OCI-M1 (cell line): ENCODE data around the gene TSHZ2.
"Not testable (repeated sequence)": the region's sequence is repeated elsewhere in the genome, so short reads cannot be mapped to it uniquely, and the experiment has no call there.

Source experiments
- DNase-seq: peaks from one replicate; lab custom pipeline; 2025; lab: John Stamatoyannopoulos, UW

Gene TSHZ2

GRCh38 chr20:53316206-53316937, 344.2 kb downstream of the TSHZ2 start:
- DNase-seq = no peak

GRCh38 chr20:53319200-53319599, 347.0 kb downstream of the TSHZ2 start:
- no peak for DNase-seq

- no peak for DNase-seq
These were observed 347.6 kb downstream of the TSHZ2 start for GRCh38 chr20:53319716-53320115.

GRCh38 chr20:53320701-53321100, 348.5 kb downstream of the TSHZ2 start:
- DNase-seq = no peak

GRCh38 chr20:53321596-53321995, 349.4 kb downstream of the TSHZ2 start:
- DNase-seq = no peak

GRCh38 chr20:53322651-53323050, 350.5 kb downstream of the TSHZ2 start:
- DNase-seq = no peak

- DNase-seq = not testable (repeated sequence)
These were observed 351.3 kb downstream of the TSHZ2 start for GRCh38 chr20:53323460-53323859.

GRCh38 chr20:53324816-53325215, 352.7 kb downstream of the TSHZ2 start:
- no peak for DNase-seq

GRCh38 chr20:53328961-53329360, 356.8 kb downstream of the TSHZ2 start:
- no peak for DNase-seq

GRCh38 chr20:53329781-53330180, 357.6 kb downstream of the TSHZ2 start:
- DNase-seq = no peak

- DNase-seq = no peak
These were observed 358.5 kb downstream of the TSHZ2 start for GRCh38 chr20:53330601-53331140.

GRCh38 chr20:53331151-53331973, 359.2 kb downstream of the TSHZ2 start:
- DNase-seq = no peak

GRCh38 chr20:53332022-53332837, 360.1 kb downstream of the TSHZ2 start:
- peak; percentile 9 for DNase-seq

- DNase-seq = no peak
These were observed 362.7 kb downstream of the TSHZ2 start for GRCh38 chr20:53334861-53335260.

- no peak for DNase-seq
These were observed 363.4 kb downstream of the TSHZ2 start for GRCh38 chr20:53335555-53335954.

GRCh38 chr20:53336892-53337291, 364.7 kb downstream of the TSHZ2 start:
- DNase-seq = peak; percentile 5

GRCh38 chr20:53337390-53338101, 365.4 kb downstream of the TSHZ2 start:
- no peak for DNase-seq

GRCh38 chr20:53338716-53339115, 366.6 kb downstream of the TSHZ2 start:
- DNase-seq = no peak

- DNase-seq = no peak
These were observed 370.3 kb downstream of the TSHZ2 start for GRCh38 chr20:53342429-53342828.

GRCh38 chr20:53343448-53343847, 371.3 kb downstream of the TSHZ2 start:
- no peak for DNase-seq

GRCh38 chr20:53344891-53345290, 372.7 kb downstream of the TSHZ2 start:
- DNase-seq = no peak
